Mesodermal cell (in vitro differentiated cells): ENCODE measurements around the gene HSF4. TPM values are rescaled to one million over a fixed set of nuclear protein-coding genes. Genes with fewer than 3 reads are reported as not detected.
A peak's percentile ranks its signal among the peaks of the same experiment; 100 is the strongest.
"Not testable (repeated sequence)": the region's sequence is repeated elsewhere in the genome, so short reads cannot be mapped to it uniquely, and the experiment has no call there.

Source experiments
- H3K27ac ChIP-seq: 2 replicates; pipeline ENCODE4 v1.7.0; 2013; ENCODE audit warnings: mild to moderate bottlenecking, low read depth, low read length, moderate library complexity; ENCODE audit not compliant: severe bottlenecking
- H3K36me3 ChIP-seq: 2 replicates; pipeline ENCODE4 v1.7.1; 2013; ENCODE audit warnings: mild to moderate bottlenecking, low read length, moderate library complexity; ENCODE audit not compliant: control insufficient read depth, insufficient read depth
- H3K4me1 ChIP-seq: one replicate; pipeline ENCODE4 v1.7.1; 2013; ENCODE audit warnings: mild to moderate bottlenecking, low read length; ENCODE audit not compliant: insufficient read depth, control insufficient read depth, poor library complexity, severe bottlenecking
- H3K4me3 ChIP-seq: 2 replicates; pipeline ENCODE4 v1.7.0; 2013; ENCODE audit warnings: low read length, control low read depth, mild to moderate bottlenecking; ENCODE audit not compliant: insufficient read depth, poor library complexity, severe bottlenecking; ENCODE audit errors: extremely low read depth
- H3K9me3 ChIP-seq: 2 replicates; pipeline ENCODE4 v1.7.1; 2013; ENCODE audit warnings: mild to moderate bottlenecking, low read length, moderate library complexity; ENCODE audit not compliant: control insufficient read depth
- WGBS, 2 experiments: methylation state at CpG; one replicate each; pipeline ENCODE4 v1.1.5; 2013; ENCODE audit warnings: missing lambda C conversion rate in 2 of 2; ENCODE audit not compliant: insufficient coverage in 2 of 2; 5-methylcytosine and 5-hydroxymethylcytosine counted together
- polyA plus RNA-seq, 2 experiments: library from polyadenylated mRNA; stranded (reverse); fragments of 50-300 nt; gene quantifications; one replicate each; pipeline ENCODE4 v1.2.3, GENCODE V29; 2013

HSF4 gene
- 1.8 TPM for polyA plus RNA-seq (2013, experiment 1 of 2)
- polyA plus RNA-seq (2013, experiment 2 of 2), result 2.3 TPM

DNA sequence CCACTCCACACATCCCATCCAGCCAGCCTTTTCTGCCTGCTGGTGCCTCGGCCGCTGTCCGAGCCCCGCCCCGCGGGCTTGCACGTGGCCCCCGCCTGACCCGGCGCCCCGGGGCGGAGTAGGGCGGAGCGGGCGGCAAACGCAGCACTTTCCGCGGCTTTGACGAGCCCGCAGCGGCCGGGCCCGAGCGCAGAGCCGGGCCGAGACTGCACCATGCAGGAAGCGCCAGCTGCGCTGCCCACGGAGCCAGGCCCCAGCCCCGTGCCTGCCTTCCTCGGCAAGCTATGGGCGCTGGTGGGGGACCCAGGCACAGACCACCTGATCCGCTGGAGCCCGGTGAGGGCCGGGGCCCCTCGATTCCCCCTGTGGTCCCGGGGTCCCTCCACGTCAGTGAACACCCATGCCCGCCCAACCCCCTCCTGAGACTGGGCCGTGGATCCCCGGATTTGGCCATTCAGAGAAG lies at the start of gene HSF4:
Gene HSF4 (plus strand): TSS at position 147 of the 463 bp plus-strand sequence. CDS start 67 bp downstream, at position 214.
- 2 to 4% methylated on average over 25 to 38 of the region's 41 CpGs for WGBS, 2 experiments
- no peaks in the 10 kb centered on the region for H3K9me3 ChIP-seq
- peak within 1 kb of the TSS; percentile 25 for H3K4me3 ChIP-seq
- peaks cover 22% of the 10 kb centered on the region for H3K4me1 ChIP-seq
- no peaks in the 10 kb centered on the region for H3K36me3 ChIP-seq
- H3K27ac ChIP-seq, result no peak within 1 kb of the TSS

- Histone ChIP-seq H3K4me3 (no peak overlapping the region), H3K9me3 (no peaks in the 10 kb centered on the region), H3K4me1 (peaks cover 12% of the 10 kb centered on the region), H3K36me3 (peaks cover 32% of the 10 kb centered on the region), H3K27ac (no peak overlapping the region)
- 94 to 100% methylated on average over 1 to 2 of the region's 2 CpGs for WGBS, 2 experiments
Measured at GRCh38 chr16:67114793-67115192, 49.8 kb upstream of the HSF4 start.

DNA sequence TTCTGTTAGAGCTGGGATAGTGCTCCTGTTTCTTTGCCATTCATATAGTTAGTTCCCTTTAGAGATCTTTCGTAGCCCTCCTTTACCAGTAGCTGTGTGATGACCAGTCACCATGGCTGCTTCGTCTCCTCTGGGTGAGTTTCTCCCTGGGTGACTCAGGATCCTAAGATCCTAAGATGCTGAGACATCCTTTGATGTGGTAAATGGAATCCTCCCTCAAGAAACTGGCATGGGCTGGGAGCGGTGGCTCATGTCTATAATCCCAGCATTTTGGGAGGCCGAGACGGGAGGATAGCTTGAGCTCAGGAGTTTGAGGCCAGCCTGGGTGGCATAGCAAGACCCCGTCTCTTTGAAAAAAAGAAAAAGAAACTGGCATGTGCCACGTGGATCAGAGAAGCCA lies 48.9 kb upstream of the HSF4 start:
- Histone ChIP-seq H3K27ac (peak overlapping the region; percentile 33), H3K4me3 (no peak overlapping the region), H3K9me3 (no peaks in the 10 kb centered on the region), H3K36me3 (peaks cover 39% of the 10 kb centered on the region), H3K4me1 (peaks cover 12% of the 10 kb centered on the region)
- 91 to 93% methylated on average over 5 to 7 of the region's 7 CpGs for WGBS, 2 experiments

DNA sequence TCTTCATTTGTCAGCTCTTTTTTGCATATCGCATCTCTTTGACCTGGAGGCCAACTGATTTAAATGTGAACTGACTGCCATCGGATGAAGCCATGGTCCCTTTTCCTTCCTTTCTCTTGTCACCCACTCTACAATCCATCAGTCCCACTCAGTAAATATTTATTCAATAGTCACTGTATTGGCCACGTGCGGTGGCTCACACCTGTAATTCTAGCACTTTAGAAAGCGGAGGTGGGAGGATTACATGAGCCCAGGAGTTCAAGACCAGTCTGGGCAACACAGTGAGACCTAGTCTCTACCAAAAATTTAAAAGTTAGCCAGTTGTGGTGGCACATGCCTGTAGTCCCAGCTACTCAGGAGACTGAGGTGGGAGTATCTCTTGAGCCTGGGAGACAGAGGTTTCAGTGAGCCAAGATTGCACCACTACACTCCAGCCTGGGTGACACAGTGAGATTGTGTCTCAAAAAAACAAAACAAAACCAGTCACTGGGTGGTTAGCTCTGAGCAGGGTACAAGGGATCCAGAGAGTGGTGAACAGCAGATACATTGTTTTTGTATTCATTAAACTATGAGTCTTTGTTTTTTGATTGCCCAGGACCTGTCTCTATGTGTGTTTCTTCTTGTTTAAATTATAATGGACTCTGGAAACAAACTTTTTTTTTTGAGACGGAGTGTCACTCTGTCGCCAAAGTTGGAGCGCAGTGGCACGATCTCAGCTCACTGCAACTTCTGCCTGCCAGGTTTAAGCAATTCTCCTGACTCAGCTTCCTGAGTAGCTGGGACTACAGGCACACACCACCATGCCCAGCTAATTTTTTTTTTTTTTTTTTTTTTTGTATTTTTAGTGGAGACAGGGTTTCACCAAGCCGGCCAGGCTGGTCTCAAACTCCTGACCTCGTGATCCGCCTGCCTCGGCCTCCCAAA lies 47.9 kb upstream of the HSF4 start:
- Histone ChIP-seq H3K4me3 (no peak overlapping the region), H3K27ac (no peak overlapping the region), H3K9me3 (no peaks in the 10 kb centered on the region), H3K36me3 (peaks cover 49% of the 10 kb centered on the region), H3K4me1 (peaks cover 12% of the 10 kb centered on the region)
- WGBS, 2 experiments, result 88 to 92% methylated on average over 9 to 13 of the region's 13 CpGs

DNA sequence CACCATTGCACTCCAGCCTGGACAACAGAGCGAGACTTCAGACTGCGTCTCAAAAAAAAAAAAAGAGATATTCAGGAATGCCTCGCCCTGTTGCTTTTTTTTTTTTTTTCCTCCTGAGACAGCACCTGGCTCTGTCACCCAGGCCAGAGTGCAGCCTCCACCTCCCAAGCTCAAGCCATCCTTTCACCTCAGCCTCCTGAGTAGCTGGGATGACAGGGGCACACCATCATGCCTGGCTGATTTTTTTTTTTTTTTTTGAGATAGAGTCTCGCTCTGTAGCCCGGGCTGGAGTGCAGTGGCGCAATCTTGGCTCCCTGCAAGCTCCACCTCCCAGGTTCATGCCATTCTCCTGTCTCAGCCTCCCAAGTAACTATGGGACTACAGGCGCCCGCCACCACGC lies 46.8 kb upstream of the HSF4 start:
- no peaks in the 10 kb centered on the region for H3K9me3 ChIP-seq
- H3K36me3 ChIP-seq, result peaks cover 50% of the 10 kb centered on the region
- 80 to 93% methylated on average over 1 to 3 of the region's 9 CpGs for WGBS, 2 experiments
- H3K4me1 ChIP-seq, result peaks cover 12% of the 10 kb centered on the region
- H3K4me3 ChIP-seq, result no peak overlapping the region
- H3K27ac ChIP-seq, result no peak overlapping the region

DNA sequence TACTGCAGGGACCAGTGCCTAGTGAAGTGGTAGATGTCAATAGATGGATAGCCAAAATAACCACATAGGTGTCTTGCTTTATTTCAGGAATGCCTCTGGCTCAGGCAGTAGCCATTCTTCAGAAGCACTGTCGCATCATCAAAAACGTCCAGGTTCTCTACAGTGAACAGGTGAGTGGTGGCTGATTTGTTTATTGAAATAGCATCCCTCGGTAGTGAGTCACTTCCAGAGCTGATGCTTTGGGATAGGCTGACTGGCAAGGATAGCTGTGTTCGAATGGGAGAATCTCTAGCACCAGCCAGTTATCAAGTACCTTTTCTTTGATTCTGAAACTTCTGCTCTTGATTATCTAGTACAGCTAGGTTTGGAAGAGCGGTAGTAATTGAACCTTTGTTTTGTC lies 44.5 kb upstream of the HSF4 start:
- peaks cover 6% of the 10 kb centered on the region for H3K4me1 ChIP-seq
- no peaks in the 10 kb centered on the region for H3K9me3 ChIP-seq
- peaks cover 61% of the 10 kb centered on the region for H3K36me3 ChIP-seq
- H3K4me3 ChIP-seq, result no peak overlapping the region
- no peak overlapping the region for H3K27ac ChIP-seq
- 90 to 91% methylated on average over 4 to 5 of the region's 5 CpGs for WGBS, 2 experiments

- H3K4me1 ChIP-seq, H3K27ac ChIP-seq, H3K4me3 ChIP-seq, H3K9me3 ChIP-seq: not testable (repeated sequence)
- H3K36me3 ChIP-seq, result peaks cover 78% of the 10 kb centered on the region
- WGBS, 2 experiments, result 89 to 93% methylated on average over 3 to 5 of the region's 5 CpGs
Measured at GRCh38 chr16:67122799-67123198, 41.7 kb upstream of the HSF4 start.

- H3K36me3 ChIP-seq, result peaks cover 83% of the 10 kb centered on the region
- no peaks in the 10 kb centered on the region for H3K9me3 ChIP-seq
- no peaks in the 10 kb centered on the region for H3K4me1 ChIP-seq
- H3K27ac ChIP-seq, result no peak overlapping the region
- H3K4me3 ChIP-seq, result no peak overlapping the region
Measured at GRCh38 chr16:67128417-67128816, 36.1 kb upstream of the HSF4 start.

DNA sequence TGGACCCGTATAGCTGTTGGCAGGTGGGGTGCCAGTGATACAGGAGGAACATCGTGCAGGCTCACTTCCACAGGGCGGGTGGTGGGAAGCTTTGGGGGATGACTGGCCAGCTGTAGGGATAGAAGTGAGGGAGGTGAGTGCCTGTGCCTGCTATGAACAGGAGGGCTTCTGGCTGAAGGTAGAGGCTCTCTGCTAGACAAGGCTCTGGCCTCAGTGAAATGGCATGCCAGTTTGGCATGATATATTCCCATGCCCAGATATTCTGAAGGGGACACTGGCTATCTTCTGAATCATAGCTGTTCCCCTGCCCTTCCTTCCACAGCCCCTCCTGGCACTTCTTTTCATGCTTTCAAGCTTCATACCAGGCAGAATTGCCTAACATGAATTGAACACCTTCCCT lies 35.7 kb upstream of the HSF4 start:
- Histone ChIP-seq H3K9me3 (no peaks in the 10 kb centered on the region), H3K27ac (no peak overlapping the region), H3K4me1 (no peaks in the 10 kb centered on the region), H3K36me3 (peaks cover 82% of the 10 kb centered on the region), H3K4me3 (no peak overlapping the region)
- 97 to 100% methylated on average over 3 of the region's 3 CpGs for WGBS, 2 experiments

- H3K4me1 ChIP-seq, result no peaks in the 10 kb centered on the region
- 97 to 100% methylated on average over 2 to 3 of the region's 3 CpGs for WGBS, 2 experiments
- no peaks in the 10 kb centered on the region for H3K9me3 ChIP-seq
- H3K27ac ChIP-seq, result no peak overlapping the region
- H3K36me3 ChIP-seq, result peaks cover 83% of the 10 kb centered on the region
- no peak overlapping the region for H3K4me3 ChIP-seq
Measured at GRCh38 chr16:67129422-67129821, 35.1 kb upstream of the HSF4 start.

- Histone ChIP-seq H3K36me3 (peaks cover 93% of the 10 kb centered on the region), H3K9me3 (no peaks in the 10 kb centered on the region), H3K4me1 (no peaks in the 10 kb centered on the region), H3K4me3 (no peak overlapping the region), H3K27ac (no peak overlapping the region)
- 82 to 94% methylated on average over 2 to 3 of the region's 3 CpGs for WGBS, 2 experiments
Measured at GRCh38 chr16:67137605-67138004, 26.9 kb upstream of the HSF4 start.
